HL-60 (cell line): Measurements from ENCODE around the gene ZFYVE26.

Experiments
- CTCF ChIP-seq: IDR thresholded peaks from one replicate; pipeline ENCODE4 v1.5.1; 2011; ENCODE audit warnings: low read length, control low read depth, inconsistent platforms; ENCODE audit not compliant: insufficient read depth
- POLR2AphosphoS5 ChIP-seq: IDR thresholded peaks from 2 replicates; pipeline ENCODE4 v1.6.1; 2012; ENCODE audit warnings: low read depth
- SPI1 ChIP-seq: IDR thresholded peaks from 2 replicates; pipeline ENCODE4 v1.6.1; 2012; ENCODE audit warnings: low read depth, mild to moderate bottlenecking, borderline replicate concordance

GRCh38 chr14:67759916-67760315, 56.5 kb downstream of the ZFYVE26 start:
- TF ChIP-seq POLR2AphosphoS5 = no peak
- no peak for TF ChIP-seq CTCF
- no peak for TF ChIP-seq SPI1
